Stomach (tissue), 9 donors: Measurements from ENCODE around the gene IL2RA. TPM values are rescaled to one million over a fixed set of nuclear protein-coding genes. Genes with fewer than 3 reads are reported as not detected.

Source experiments
- DNase-seq, 2 donors: peaks; one replicate each; pipeline versions ENCODE4 v3.0.0 to v3.0.0-alpha.2; 2013 to 2019
- H3K27ac ChIP-seq, 5 donors: fragments of 200-600 bp in 4 of 5; sonication (generic) in 4 of 5; one replicate each; pipeline ENCODE4 v1.5.1; 2013 to 2019; ENCODE audit warnings: mild to moderate bottlenecking in 1 of 5, moderate library complexity in 1 of 5
- H3K27me3 ChIP-seq, 3 donors: fragments of 200-600 bp; sonication (generic); one replicate each; pipeline ENCODE4 v1.5.1; 2017 to 2019; ENCODE audit warnings: mixed run types in 1 of 3
- H3K36me3 ChIP-seq, 4 donors: fragments of 200-600 bp; sonication (generic); 1 replicate in 3 of 4; 2 replicates in 1 of 4; pipeline ENCODE4 v1.5.1; 2016 to 2019
- H3K4me1 ChIP-seq, 4 donors: fragments of 200-600 bp; sonication (generic); one replicate each; pipeline ENCODE4 v1.5.1; 2016 to 2019
- H3K4me3 ChIP-seq, 4 donors: fragments of 200-600 bp; sonication (generic) in 3 of 4; one replicate each; pipeline ENCODE4 v1.5.1; 2016 to 2019; ENCODE audit warnings: mild to moderate bottlenecking in 1 of 4
- H3K9me3 ChIP-seq, 4 donors: fragments of 200-600 bp; sonication (generic); one replicate each; pipeline ENCODE4 v1.5.1; 2016 to 2019
- EP300 ChIP-seq: sonication (generic); formaldehyde crosslinking; IDR thresholded peaks from one replicate; pipeline ENCODE4 v1.6.1; 2017; ENCODE audit warnings: antibody characterized with exemption
- POLR2A ChIP-seq, 4 donors: fragments of 450-650 bp; IDR thresholded peaks; one replicate each; pipeline ENCODE4 v1.6.1; 2016; ENCODE audit warnings: antibody characterized with exemption in 4 of 4, control low read depth in 2 of 4, mild to moderate bottlenecking in 1 of 4, moderate library complexity in 1 of 4
- POLR2AphosphoS5 ChIP-seq, 3 donors: sonication (generic); formaldehyde crosslinking; IDR thresholded peaks; one replicate each; pipeline ENCODE4 v1.6.1; 2016; ENCODE audit warnings: antibody characterized with exemption in 3 of 3
- WGBS, 5 donors: extraction: QIAGEN DNeasy Blood & Tissue Kit in 3 of 5; methylation state at CpG; one replicate each; pipeline versions ENCODE4 v1.1.5 to v1.1.7; 2013 to 2018; 5-methylcytosine and 5-hydroxymethylcytosine counted together
- intact Hi-C: fragments of 100-400 bp; cut with DNase I; formaldehyde crosslinking; loops from one replicate; pipeline ENCODE4 v1.15.1; 2023; ENCODE audit warnings: low total_unique reads
- polyA plus RNA-seq, 3 donors: library from polyadenylated mRNA; stranded (reverse); fragments of 200-250 nt; gene quantifications; one replicate each; pipeline ENCODE4 v1.2.3, GENCODE V29; 2013
- total RNA-seq, 5 donors: library from RNA; depleted of rRNA; stranded (reverse); fragments of >200 nt; gene quantifications; one replicate each; pipeline versions ENCODE4 v1.1.0 to v1.2.3, GENCODE V29; 2014 to 2016
- TF ChIP-seq, protein P1 (sequence below), 7 experiments: fragments of 450-650 bp in 4 of 7; fragments of 200-600 bp in 3 of 7; sonication (generic) in 3 of 7; IDR thresholded peaks; one replicate each; pipeline ENCODE4 v1.5.1; 2016 to 2019; ENCODE audit warnings: antibody characterized with exemption in 7 of 7, control low read depth in 2 of 7, mild to moderate bottlenecking in 1 of 7
- donor health status: healthy with polysubstance abuse.
- donor health status: Bipolar disorder and iron deficiency.
- donor health status: healthy.

IL2RA gene
- total and polyA plus RNA-seq, 8 donors = 0.45 to 2.3 (median 0.95) TPM; not detected in 2

DNA sequence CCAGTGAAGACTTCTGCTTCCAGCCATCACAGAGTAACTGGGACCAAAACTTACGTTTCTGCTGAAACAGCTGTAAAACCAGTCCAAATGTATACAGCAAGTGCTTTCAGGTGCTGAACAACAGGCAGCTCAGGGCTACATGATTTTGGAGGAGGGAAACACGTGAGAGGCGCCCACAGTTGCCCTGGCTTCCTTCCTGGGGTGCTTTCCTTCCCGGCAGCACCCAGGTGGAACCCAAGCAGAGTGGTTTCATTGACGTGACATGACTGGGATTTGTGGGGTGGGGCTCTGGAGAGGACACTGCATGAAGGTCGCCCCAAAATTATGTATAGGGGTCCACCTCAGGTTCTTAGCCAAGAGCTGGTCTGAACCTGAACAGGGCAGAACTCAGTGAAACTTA lies 34.2 kb downstream of the IL2RA start:
- intact Hi-C loops = no loop called here
- no peak for TF ChIP-seq POLR2A (IDR thresholded peaks at IDR 0.05)
- TF ChIP-seq, protein P1, sequence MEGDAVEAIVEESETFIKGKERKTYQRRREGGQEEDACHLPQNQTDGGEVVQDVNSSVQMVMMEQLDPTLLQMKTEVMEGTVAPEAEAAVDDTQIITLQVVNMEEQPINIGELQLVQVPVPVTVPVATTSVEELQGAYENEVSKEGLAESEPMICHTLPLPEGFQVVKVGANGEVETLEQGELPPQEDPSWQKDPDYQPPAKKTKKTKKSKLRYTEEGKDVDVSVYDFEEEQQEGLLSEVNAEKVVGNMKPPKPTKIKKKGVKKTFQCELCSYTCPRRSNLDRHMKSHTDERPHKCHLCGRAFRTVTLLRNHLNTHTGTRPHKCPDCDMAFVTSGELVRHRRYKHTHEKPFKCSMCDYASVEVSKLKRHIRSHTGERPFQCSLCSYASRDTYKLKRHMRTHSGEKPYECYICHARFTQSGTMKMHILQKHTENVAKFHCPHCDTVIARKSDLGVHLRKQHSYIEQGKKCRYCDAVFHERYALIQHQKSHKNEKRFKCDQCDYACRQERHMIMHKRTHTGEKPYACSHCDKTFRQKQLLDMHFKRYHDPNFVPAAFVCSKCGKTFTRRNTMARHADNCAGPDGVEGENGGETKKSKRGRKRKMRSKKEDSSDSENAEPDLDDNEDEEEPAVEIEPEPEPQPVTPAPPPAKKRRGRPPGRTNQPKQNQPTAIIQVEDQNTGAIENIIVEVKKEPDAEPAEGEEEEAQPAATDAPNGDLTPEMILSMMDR (IDR thresholded peaks at IDR 0.05) = no peak
- peaks cover 0 to 7% (median 3%) of the 10 kb centered on the region in 4 donors for H3K9me3 ChIP-seq

GRCh38 chr10:6025683-6026255 lies 36.4 kb downstream of the IL2RA start:
- no peak for DNase-seq
- H3K4me1 ChIP-seq = peaks cover 0 to 4% (median 0%) of the 10 kb centered on the region in 4 donors
- H3K4me3 ChIP-seq = no peak overlapping the region
- H3K36me3 ChIP-seq = no peaks in the 10 kb centered on the region
- intact Hi-C loops = no loop called here
- 83 to 96% (median 93%) methylated on average over 6 of the region's 6 CpGs for WGBS, 5 donors
- peaks cover 0 to 7% (median 2%) of the 10 kb centered on the region in 4 donors for H3K9me3 ChIP-seq
- TF ChIP-seq EP300 = no peak
- TF ChIP-seq, protein P1 (IDR thresholded peaks at IDR 0.05) = no peak
- TF ChIP-seq POLR2AphosphoS5 (IDR thresholded peaks at IDR 0.05) = no peak
- TF ChIP-seq POLR2A (IDR thresholded peaks at IDR 0.05) = no peak
- H3K27ac ChIP-seq = no peak overlapping the region
- no peaks in the 10 kb centered on the region for H3K27me3 ChIP-seq

More for the DNA sequence above, 34.2 kb downstream of the IL2RA start:
- no peak for DNase-seq
- no peak overlapping the region for H3K4me3 ChIP-seq
- no peaks in the 10 kb centered on the region for H3K36me3 ChIP-seq
- H3K4me1 ChIP-seq = peaks cover 0 to 4% (median 0%) of the 10 kb centered on the region in 4 donors
- 79 to 87% (median 82%) methylated on average over 6 of the region's 6 CpGs for WGBS, 5 donors
- no peak overlapping the region for H3K27ac ChIP-seq
- H3K27me3 ChIP-seq = no peaks in the 10 kb centered on the region

DNA sequence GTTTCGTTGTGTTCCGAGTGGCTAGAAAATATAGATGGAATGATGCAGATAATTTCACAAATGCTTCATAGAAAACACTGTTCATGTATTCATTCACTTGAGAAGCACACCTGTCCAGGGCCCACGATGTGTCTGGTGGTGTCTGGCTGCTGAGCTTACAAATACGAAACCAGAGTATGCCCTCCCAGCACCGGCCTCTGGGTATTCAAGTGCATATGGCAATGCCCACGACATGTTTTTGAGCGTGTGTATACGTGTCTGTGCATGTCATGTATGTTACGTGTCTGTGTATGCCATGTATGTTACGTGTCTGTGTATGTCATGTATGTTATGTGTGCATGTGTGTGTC lies 37.9 kb downstream of the IL2RA start:
- Histone ChIP-seq H3K27ac (no peak overlapping the region), H3K27me3 (no peaks in the 10 kb centered on the region), H3K36me3 (no peaks in the 10 kb centered on the region), H3K4me3 (no peak overlapping the region), H3K9me3 (no peaks in the 10 kb centered on the region), H3K4me1 (peaks cover 0 to 4% (median 0%) of the 10 kb centered on the region in 4 donors)
- no peak for DNase-seq
- WGBS, 5 donors = 77 to 86% (median 79%) methylated on average over 10 of the region's 10 CpGs
- TF ChIP-seq EP300 (no peak), POLR2A (IDR thresholded peaks at IDR 0.05) (no peak), POLR2AphosphoS5 (IDR thresholded peaks at IDR 0.05) (no peak)
- TF ChIP-seq, protein P1 (IDR thresholded peaks at IDR 0.05) = no peak
- intact Hi-C loops = no loop called here

DNA sequence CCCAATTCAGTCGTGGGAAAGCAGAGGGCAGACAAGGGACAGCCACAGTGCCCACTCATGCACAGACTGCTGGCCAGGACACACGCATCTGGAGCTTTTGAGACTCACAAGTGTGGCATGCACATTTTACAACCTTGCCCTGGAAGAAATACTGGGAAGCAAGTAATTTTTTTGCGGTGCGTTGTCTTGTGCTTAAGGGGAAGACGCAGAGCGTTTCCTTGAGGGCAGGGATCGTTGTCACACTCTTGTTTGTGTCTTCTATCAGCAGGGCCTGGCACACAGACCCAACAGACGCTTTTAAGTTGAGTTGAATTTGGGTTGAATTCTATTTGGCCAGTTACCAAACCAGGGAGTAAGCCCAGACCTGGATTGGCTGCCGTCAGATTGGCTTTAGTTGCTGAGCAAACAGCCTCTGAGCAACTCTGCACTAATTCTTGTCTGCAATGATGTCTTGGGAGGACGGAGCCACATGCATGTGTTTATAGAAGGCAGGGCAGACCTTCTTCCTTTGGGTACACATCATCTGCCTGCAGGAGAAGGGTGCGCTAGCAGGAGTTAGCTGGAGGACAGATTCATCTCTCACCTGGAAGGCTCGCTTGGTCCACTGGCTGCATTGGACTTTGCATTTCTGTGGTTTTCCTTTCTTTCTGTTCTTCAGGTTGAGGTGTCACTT lies 38.4 kb downstream of the IL2RA start:
- DNase-seq = no peak
- peak overlapping the region in 1 of 5 donors; percentile 17 for H3K27ac ChIP-seq
- no peaks in the 10 kb centered on the region for H3K27me3 ChIP-seq
- no peak overlapping the region for H3K4me3 ChIP-seq
- no peaks in the 10 kb centered on the region for H3K36me3 ChIP-seq
- 42 to 67% (median 54%) methylated on average over 11 to 12 of the region's 12 CpGs for WGBS, 5 donors
- intact Hi-C loops = no loop called here
- TF ChIP-seq, protein P1 (IDR thresholded peaks at IDR 0.05) = no peak
- TF ChIP-seq POLR2A (IDR thresholded peaks at IDR 0.05) = no peak
- TF ChIP-seq EP300 = no peak
- no peak for TF ChIP-seq POLR2AphosphoS5 (IDR thresholded peaks at IDR 0.05)
- H3K9me3 ChIP-seq = no peaks in the 10 kb centered on the region
- H3K4me1 ChIP-seq = peaks cover 0 to 4% (median 0%) of the 10 kb centered on the region in 4 donors
